GM10266 (cell line): ENCODE results near the gene MSL1.
A peak's percentile ranks its signal among the peaks of the same experiment; 100 is the strongest.

Experiments
- DNase-seq: peaks from one replicate; pipeline ENCODE4 v3.0.0; 2012; ENCODE audit errors: extremely low spot score
- TF ChIP-seq, protein P1 (sequence below): IDR thresholded peaks from 2 replicates; pipeline ENCODE4 v1.5.1; 2012; ENCODE audit warnings: mild to moderate bottlenecking, low read depth; ENCODE audit not compliant: control insufficient read depth, insufficient read depth; ENCODE audit errors: missing control alignments

Gene MSL1

GRCh38 chr17:40093005-40093579, 28.7 kb upstream of the MSL1 start:
- TF ChIP-seq, protein P1, sequence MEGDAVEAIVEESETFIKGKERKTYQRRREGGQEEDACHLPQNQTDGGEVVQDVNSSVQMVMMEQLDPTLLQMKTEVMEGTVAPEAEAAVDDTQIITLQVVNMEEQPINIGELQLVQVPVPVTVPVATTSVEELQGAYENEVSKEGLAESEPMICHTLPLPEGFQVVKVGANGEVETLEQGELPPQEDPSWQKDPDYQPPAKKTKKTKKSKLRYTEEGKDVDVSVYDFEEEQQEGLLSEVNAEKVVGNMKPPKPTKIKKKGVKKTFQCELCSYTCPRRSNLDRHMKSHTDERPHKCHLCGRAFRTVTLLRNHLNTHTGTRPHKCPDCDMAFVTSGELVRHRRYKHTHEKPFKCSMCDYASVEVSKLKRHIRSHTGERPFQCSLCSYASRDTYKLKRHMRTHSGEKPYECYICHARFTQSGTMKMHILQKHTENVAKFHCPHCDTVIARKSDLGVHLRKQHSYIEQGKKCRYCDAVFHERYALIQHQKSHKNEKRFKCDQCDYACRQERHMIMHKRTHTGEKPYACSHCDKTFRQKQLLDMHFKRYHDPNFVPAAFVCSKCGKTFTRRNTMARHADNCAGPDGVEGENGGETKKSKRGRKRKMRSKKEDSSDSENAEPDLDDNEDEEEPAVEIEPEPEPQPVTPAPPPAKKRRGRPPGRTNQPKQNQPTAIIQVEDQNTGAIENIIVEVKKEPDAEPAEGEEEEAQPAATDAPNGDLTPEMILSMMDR, result no peak
- no peak for DNase-seq

GRCh38 chr17:40093580-40094201, 28.1 kb upstream of the MSL1 start:
- TF ChIP-seq, protein P1, result no peak
- DNase-seq, result no peak

GRCh38 chr17:40094874-40095273, 26.9 kb upstream of the MSL1 start:
- TF ChIP-seq, protein P1, result no peak
- DNase-seq, result no peak

- TF ChIP-seq, protein P1, result no peak
- DNase-seq, result no peak
Measured at GRCh38 chr17:40095351-40095943, 26.3 kb upstream of the MSL1 start.

DNA sequence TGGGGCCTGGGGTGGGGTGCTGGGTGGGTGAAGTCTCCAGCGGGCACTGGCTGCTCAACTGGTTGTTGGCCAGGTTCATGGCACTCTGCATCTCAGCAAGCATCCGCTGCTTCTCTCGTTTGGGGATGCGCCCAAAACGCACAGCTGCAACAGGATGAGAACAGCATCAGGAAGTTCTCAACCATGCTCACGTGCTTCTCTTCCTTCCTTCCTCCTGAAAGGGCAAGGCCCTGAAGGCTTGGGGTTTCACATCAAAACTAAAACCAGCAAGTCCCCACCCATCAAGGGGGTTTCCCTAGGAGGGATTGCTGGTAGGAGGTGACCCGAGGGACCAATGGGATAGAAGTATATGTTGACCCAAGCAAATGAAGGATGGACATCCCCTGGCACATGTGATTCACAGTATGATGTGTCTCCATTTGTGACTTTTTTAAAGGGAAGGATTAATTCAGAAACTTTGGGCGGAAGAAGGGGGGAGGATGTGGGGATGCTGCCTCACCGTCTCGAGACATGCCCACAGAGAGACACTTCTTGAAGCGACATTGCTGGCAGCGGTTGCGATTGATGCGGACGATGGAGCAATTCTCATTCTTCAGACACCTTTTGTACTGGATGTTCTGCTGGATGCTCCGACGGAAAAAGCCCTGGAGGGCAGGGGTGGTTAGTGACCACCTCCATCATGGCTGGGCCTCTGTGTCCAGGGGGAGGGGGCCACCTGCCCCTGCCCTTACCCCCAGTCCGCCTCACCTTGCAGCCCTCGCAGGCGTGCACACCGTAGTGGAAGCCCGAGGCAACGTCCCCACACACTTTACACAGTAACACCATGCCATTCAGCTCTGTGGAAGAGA, 25.6 kb upstream of the MSL1 start:
- DNase-seq, result peak; percentile 94
- TF ChIP-seq, protein P1, result no peak

DNA sequence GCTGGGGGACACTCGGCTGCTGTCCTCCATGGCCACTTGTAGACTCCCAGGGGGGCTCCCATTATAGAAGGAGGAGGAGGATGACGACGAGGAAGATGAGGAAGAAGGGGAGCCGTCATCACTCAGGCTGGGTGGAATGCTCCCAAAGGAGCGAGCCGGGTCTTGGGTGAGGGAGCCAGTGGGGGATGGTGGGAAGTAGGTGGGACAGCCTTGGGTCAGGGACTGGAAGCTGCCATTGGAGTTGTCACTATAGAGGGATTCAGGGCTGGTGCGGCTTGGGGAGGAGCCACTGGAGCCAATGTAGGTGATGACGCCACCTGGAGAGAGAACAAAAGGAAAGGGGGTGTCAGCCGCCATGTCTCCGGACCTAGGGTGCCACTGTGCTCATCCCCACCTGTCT, 24.7 kb upstream of the MSL1 start:
- no peak for DNase-seq
- TF ChIP-seq, protein P1, result no peak
